Activated CD8-positive, alpha-beta memory T cell treated with anti-CD3 and anti-CD28 coated beads, Interleukin-2, amount 50 U/mL, for 1 hour (primary cell): ENCODE data around the gene CT55.
"Not testable (repeated sequence)": the region's sequence is repeated elsewhere in the genome, so short reads cannot be mapped to it uniquely, and the experiment has no call there.

ENCODE experiments used
- DNase-seq: peaks from one replicate; pipeline ENCODE4 v3.0.0-alpha.2; 2020; ENCODE audit errors: extremely low read depth

Gene CT55, protein sequence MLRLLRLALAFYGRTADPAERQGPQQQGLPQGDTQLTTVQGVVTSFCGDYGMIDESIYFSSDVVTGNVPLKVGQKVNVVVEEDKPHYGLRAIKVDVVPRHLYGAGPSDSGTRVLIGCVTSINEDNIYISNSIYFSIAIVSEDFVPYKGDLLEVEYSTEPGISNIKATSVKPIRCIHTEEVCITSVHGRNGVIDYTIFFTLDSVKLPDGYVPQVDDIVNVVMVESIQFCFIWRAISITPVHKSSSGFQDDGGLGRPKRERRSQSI

DNA sequence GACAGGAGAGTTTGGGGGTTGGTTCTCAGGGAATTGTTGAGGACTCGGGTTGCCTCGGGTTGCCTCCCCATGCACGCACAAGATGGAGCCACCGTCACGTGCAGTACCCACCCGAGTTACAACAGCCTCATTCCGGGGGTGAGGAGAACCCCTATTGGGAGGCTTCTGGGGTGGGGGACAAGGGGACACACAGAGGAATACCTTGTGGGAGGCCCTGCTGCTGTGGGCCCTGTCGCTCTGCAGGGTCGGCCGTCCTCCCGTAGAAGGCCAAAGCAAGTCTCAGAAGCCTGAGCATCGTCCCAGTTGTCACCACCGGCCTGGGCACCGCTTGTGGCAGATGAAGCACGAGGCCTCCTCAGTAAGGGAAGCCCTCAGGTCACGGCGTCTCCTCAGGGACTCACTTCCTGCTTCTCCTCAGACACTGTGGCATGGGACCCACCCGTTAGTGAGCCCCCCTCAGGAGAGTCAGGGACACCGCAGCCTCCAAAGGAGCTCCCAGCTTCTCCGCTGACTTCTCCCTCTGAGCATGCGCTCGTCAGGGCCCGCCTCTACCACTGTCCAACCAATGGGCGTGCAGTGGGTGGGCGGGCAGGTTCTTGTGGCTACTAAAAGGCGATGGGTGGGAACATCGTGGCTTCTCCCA, at the start of gene CT55:
TSS of gene CT55 (minus strand) at position 522 of the 643 bp plus-strand sequence. CDS start at position 295, 227 bp downstream.
- DNase-seq: no peak

GRCh38 chrX:135213200-135213844, 42.1 kb upstream of the CT55 start:
- no peak for DNase-seq

DNA sequence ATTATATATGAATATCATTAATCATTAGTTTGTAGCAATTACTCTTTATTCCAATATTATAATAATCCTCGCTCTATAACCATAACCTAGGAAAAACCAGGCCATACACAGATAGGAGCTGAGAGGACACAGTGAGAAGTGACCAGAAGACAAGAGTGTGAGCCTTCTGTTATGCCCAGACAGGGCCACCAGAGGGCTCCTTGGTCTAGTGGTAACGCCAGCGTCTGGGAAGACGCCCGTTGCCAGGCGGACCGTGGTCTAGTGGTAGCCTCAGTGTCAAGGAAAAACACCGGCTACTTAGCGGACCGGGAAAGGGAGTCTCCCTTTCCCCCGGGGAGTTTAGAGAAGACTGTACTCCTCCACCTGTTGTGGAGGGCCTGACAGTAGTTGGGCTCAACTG, 35.2 kb upstream of the CT55 start:
- DNase-seq: not testable (repeated sequence)

DNA sequence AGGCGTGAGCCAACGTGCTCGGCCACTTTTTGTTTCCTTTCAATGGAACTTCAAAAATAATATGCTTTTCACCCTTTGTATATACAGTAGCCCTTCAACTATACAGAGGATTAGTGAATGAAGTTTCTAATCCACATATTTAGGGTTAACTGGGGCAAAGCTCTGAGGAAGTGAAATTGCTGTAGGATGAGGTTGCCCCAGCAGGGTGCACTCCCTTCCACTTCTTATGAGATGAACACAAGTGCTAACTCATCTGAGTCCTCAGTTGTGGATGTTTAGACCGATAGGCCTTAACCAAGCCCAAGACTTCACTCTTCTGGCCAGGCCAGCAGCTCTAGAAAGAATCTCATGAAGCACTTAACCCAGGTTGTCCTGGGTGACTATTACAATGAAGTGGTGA, 29.1 kb upstream of the CT55 start:
- DNase-seq: no peak

DNA sequence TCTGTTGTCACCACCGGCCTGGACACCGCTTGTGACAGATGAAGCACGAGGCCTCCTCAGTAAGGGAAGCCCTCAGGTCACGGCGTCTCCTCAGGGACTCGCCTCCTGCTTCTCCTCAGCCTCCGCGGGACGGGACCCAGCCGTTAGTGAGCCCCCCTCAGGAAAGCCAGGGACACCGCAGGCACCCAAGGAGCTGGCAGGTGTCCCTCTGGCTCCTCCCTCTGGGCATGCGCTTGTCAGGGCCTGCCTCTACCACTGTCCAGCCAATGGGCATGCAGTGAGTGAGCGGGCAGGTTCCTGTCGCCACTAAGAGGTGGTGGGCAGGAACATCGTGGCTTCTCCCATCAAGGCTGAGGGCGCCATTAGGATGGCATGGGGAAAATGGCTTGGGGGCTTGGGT, 23.5 kb upstream of the CT55 start:
- DNase-seq: no peak

DNA sequence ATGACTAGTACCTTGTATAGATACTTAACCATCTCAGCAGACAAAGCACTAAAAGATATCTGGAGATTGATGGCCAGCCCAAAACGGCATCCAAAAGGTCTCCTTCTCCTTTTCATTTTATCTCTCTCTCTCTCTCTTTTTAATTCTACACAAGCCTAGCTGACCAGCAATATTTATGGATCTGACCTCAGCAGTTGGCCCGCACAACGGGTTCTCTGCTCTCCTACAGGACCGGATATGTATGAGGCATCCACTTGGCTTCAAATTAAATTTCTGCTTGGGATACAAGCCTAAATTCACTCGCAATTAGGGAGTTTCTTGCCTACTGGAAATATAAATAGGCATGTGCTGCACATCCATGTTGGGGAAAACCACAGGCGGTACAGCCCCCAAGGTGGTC, 22.5 kb upstream of the CT55 start:
- no peak for DNase-seq

DNA sequence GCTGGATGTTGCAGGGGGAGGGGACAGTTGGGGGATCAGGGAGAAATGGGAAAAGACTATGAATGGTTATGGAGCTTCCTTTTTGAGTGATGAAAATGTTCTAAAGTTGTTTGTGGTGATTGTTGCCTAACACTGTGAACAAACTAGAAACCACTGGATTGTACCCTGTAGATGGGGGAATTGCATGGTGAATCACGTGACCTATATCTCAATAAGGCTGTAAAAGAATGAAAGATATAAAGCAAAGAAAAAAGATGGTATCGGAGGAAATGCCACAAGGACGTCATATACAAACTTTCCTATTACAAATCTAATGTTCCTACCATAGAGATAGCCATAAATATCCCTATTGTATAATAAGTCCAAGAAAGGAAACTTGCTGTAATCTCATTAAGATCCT, 20.6 kb upstream of the CT55 start:
- DNase-seq: no peak

- DNase-seq: no peak
Observed at GRCh38 chrX:135185795-135186443, 14.7 kb upstream of the CT55 start.

DNA sequence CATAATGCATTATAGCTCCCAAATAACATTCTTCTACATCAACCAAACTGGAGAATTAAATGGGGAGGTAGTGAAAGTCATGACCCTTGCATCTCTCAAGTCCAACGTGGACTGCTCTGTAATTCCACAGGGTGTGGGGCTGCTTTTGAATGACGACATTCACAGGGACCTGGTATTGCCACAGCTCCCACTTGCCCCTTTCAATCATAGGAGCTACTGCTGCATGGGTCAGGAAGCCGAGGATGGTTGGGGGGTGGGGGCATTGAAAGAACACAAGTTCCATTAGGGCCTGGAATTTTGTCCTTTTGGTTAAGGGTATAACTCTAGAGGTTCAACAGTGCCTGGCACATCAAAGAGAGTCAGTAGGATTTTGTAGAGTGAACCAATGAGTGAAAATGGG, 7.4 kb upstream of the CT55 start:
- no peak for DNase-seq

DNA sequence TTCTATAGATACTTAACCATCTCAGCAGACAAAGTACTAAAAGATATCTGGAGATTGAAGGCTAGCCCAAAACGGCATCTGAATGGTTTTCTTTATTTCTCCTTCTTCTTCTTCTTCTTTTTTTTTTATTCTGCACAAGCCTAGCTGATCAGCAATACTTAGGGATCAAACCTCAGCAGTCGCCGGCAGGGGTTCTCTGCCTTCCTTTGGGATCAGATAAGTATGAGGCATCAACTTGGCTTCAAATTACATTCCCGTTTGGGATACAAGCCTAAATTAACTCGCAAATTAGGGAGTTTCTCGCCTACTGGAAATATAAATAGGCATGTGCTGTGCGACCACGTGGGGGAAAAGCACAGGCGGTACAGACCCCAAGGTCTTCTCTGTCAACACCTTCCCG, 730 bp downstream of the CT55 start:
- no peak for DNase-seq

DNA sequence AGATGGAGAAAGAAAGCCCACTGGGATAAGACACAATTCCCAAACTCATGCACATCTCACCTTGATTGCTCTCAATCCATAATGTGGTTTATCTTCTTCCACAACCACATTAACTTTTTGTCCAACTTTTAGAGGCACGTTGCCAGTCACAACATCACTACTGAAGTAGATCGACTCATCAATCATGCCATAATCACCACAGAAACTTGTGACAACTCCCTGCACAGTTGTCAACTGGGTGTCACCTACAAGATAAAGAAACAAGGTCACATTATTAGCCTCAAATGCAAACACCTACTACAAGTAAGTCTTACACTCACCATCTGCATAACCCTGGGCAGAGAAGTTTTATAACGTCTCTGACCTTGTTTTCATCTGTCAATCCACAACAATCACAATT, 1.7 kb downstream of the CT55 start:
- not testable (repeated sequence) for DNase-seq

DNA sequence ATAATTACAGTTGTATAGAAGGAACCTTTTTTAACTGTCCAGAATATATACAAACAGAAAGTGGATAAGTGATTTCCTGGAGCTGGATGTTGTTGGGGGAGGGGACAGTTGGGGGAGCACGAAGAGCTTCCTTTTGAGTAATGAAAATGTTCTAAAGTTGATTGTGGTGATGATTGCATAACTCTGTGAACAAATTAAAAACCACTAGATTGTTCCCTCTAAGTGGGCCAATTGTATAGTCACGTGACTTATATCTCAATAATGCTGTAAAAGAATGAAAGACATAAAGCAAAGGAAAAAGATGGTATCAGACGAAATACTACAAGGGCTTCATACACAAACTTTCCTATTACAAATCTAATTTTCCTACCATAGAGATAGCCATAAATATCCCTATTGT, 2.7 kb downstream of the CT55 start:
- no peak for DNase-seq

GRCh38 chrX:135154688-135155087, 16.5 kb downstream of the CT55 start:
- DNase-seq: not testable (repeated sequence)

DNA sequence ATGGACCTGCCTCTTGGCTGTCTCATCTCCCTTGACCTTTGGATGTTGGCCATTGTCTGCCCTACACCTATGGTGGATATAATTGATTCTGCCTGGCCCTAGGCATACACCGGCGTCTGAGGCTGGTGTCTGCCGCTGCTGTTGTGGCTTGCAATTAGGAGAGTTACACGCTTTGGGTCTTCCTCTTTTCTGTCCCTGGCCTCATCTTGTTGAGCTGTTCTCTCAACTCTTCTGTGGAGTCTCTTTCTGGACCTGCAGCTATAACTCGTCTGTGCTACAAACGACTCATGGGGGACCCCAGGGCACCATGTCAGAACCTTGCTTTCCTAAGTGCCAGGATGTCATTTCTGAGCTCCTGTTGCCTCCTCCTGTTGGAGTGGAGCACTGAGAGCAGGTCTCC, 45.1 kb downstream of the CT55 start:
- not testable (repeated sequence) for DNase-seq

GRCh38 chrX:135120056-135120576, 51.1 kb downstream of the CT55 start, which contains the start of gene ETDB:
Gene ETDB (minus strand): TSS chrX:135120526. CDS start chrX:135119261, 1,265 bp downstream.
- DNase-seq: not testable (repeated sequence)

- DNase-seq: not testable (repeated sequence)
Observed at GRCh38 chrX:135116064-135116463, 55.1 kb downstream of the CT55 start.

DNA sequence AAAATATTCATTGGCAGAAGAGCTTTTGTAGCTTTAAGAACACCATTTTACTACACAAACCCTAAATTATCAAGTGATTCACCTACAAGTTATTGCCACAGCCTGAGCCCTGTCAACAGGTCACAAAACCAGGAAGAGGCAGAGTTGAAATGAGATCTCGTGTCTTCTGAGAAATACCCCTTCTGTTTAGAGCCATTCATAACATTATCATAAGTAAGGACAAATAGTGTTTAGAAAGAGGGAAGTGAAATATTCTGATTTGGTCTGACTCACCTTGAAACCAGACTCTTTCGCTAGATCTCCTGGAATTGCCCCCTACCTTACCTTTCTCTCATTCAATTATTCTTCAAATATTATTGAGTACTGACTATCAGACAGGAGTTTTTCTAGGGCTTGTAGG, 56.8 kb downstream of the CT55 start:
- no peak for DNase-seq

- no peak for DNase-seq
Observed at GRCh38 chrX:135112743-135113142, 58.5 kb downstream of the CT55 start.

- no peak for DNase-seq
Observed at GRCh38 chrX:135112096-135112729, 59.0 kb downstream of the CT55 start.

DNA sequence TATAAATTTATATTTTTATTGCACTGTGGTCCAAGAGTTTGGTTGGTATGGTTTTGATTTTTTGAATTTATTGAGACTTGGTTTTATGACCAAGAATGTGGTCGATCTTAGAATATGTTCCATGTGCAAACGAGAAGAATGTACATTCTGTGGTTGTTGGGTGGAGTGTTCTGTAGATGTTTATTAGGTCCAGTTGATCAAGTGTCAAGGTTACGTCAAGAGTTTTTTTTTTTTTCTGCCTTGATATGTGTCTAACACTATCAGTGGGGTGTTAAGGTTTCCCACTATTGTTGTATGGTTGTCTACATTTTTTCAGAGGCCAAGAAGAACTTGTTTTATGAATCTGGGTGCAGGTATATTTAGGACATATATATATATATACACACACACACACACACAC, 61.6 kb downstream of the CT55 start:
- no peak for DNase-seq
